ENCODE measurements around the gene C1QL4. TPM values are rescaled to one million over a fixed set of nuclear protein-coding genes. Genes with fewer than 3 reads are reported as not detected.
A peak's percentile ranks its signal among the peaks of the same experiment; 100 is the strongest.

The C1QL4 gene
- polyA plus RNA-seq, 1 donor: not detected

DNA sequence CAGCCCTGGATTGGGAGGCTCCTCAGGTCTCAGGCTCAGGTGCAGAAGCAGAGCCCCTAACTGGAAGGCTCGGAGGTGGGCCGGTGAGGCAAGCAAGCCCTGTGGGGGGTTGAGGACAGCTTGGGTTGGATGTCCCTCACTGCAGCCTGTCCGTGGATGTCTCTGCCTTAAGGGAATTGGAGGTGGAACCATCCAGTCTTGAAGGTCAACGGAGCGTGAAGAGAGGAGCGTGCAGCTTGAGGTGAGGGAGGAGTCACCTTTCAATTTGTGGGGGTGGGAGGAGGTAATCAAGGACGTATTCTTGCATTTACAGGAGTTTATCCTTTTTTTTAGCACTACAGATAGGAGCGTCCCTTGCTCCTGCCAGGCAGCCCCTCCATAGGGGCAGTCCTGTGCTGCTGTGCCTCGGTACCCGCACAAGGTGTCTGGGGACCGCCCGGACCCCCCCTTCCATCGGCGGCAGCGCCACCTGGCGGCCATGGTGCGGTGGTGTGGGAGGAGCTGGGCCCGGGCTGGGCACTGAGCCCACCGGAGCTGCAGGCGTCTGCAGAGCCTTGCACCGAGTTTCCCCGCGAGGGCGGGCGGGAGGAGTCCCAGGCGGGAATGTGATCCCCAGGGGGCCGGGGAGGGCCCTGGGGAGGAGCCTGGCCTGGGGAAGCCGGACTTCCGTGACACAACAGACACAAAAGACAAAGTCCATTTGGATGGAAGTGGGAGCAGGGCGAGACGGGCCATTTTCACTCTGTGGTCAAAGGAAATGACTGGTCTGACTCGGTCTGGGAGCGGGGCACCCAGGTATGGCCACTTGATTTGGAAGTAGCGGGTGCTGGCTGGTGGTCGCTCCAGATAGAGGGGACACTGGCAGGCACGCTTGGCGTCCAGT is 10.6 kb upstream of the C1QL4 start:
- DNase-seq: peak; percentile 67

DNA sequence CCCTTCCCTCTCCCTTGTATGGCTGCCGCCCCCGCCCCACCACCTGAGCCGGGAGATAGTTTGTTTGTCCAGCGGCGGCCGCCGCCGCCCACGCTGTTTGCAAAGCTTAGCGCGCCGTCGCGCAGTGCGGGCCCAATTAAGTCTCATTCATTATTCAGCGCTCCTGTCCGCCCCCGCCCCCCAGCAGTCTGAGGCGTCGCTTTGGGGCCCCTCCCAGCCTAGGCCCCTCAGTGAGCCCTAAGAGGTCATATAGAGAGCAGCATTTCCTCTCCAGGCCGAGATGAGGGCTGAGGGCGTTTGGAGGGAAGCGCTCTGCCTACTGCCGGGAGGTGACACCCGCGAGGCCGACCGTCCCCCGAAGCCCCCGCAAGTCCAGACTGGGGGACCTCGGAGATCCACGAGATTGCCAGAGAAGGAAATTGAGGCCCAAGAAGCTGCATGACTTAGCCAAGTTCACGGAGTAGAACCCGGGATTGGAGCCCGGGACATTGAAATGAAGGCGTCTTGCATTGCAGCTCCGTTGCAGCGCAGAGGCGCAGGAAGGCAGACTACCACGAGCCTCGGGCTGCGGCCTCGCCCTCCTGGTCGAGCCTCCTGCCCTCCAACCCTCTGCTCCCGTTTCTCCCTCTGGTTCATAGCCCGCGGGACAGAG is 9.8 kb upstream of the C1QL4 start, which contains the start of gene DNAJC22:
Gene DNAJC22 (plus strand): TSS at position 230 of the 652 bp plus-strand sequence. CDS start 1,985 bp downstream, outside the sequence.
- DNase-seq: no peak

DNA sequence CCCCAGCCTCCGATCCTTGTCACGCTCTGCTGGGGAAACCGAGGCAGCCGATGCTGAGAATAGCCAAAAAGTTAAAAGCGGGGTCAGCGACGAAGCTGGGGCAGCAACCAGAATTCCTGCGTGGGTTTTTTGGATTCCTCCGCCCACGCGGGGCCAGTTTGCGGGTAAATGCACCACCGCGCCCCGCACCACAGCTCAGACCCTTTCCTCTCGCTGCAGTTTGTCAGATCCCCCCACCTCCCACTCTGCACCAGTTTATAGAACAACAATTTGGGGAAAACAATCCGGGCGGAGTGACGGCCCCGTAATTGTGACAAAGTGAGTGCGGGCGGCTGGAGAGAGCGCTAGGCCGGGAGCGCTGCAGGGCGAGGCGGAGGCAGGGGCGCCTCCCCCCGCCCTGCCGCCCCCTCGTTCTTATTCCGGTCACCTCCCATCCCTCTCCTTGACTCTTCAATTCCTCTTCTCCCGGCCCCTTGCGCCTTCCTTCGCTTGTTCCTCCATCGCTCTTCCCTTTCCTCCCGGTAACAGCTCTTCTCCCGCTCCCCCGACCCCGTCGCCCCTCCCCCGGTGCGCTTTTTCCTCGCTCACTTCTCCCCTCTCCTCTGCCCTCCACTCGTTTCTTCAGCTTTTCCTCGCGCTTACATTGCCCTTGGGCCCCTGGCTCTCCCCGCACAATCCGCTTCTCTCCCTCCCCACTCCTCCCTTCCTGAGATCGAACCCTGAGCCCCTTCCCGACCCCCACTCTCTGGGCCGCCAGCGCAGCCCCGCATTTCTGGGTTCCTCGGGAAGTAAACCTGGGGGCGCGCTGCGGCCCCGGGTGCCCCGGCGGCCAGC is 9.1 kb upstream of the C1QL4 start:
- DNase-seq: no peak

DNA sequence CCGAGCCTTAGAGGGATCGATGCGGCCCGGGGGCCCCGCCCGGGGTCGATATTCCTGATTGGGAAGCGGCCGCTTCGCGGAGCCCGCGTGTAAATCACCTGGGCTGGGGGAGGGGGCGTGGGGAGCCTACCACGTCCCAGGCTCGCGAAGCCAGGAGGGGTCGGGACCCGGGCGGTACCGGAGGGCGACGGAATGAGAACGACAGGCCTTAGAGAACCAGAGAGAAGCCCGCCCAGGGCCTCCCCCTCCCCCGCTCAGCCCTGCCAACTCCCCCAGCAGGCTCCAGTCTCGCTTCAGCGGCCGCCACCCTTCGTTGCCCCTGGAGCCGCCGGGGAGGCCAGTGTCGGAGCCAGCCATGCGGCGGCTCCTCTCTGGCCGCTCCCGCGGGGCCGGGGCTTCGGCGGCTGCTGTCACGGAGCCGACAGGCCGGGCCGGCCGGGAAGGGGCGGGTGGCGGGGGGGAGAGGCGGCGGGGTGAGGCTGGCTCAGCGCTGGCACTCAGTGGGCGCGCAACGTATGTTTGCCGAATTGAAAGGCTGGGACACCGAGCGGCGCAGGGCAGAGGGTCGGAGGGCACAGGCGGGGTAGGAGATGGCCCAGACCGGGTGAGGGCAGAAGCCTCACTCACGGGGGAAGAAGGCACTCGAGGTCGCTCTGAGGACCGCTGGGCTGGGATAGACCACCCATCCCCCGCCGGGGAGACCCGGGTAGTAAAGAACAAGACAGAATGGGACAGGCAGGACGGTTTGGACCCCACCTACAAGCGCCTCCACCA is 8.2 kb upstream of the C1QL4 start:
- DNase-seq: no peak

DNA sequence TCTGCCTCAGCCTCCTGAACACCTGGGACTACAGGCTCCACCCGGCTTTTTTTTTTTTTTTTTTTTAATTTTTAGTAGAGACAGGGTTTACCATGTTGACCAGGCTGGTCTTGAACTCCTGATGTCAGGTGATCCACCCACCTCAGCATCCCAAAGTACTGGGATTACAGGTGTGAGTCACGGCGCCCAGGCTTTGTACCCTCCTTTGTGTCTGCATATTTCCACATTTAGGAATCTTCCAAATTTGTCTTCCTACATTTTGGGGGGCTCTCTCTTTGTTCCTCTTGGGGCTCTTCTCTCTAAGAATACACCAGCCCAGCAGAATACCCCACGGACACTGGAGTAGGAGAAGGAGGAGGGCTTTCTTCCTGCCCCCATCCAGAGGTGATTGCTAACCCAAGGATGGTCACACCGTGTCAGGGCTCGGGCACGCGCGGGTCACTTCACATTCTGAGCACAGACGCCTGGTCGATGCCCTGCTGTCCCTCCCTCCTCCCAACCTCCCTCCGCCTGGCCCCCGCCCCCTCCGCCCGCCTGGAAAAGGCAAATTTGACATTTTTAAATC is 7.6 kb upstream of the C1QL4 start:
- no peak for DNase-seq

DNA sequence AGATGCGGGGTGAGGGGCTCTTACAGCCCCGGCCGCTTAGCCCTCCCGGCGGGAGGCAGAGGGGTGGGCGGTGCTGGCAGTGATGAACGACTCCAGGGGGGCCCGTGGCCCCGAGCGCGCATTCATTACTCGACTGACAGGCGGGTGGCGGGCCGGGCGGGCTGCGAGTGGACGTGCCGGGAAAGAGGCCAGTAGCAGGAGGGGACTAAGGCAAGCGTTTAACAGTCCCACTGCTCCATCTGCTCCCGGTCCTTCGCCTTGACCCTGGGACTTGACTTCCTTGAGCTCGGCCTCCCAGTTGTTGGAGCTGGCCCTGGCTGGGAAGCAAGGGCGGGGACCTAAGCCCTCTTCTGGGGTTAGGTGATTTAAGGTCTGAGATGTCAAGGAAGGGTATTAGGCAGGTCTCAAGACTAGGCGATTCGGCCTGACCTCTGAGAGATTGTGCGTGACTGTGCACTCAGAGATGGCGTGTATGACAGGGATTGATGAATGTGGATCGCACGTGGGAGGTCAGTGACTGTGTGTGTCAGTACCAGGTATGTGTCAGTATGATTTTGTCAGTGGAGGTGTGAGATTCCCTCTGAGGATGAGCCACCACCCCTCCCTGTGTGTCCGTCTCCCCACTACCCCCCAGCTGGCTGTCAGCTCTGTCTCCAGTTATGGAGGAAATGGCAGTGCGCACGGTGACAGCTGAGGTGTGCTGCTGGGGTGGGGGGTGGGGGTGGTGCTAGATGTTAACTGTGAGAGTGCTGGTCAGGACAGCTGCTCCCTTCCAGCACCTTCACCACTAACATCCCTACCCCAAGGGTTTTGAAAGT is 6.1 kb upstream of the C1QL4 start:
- DNase-seq: no peak

DNA sequence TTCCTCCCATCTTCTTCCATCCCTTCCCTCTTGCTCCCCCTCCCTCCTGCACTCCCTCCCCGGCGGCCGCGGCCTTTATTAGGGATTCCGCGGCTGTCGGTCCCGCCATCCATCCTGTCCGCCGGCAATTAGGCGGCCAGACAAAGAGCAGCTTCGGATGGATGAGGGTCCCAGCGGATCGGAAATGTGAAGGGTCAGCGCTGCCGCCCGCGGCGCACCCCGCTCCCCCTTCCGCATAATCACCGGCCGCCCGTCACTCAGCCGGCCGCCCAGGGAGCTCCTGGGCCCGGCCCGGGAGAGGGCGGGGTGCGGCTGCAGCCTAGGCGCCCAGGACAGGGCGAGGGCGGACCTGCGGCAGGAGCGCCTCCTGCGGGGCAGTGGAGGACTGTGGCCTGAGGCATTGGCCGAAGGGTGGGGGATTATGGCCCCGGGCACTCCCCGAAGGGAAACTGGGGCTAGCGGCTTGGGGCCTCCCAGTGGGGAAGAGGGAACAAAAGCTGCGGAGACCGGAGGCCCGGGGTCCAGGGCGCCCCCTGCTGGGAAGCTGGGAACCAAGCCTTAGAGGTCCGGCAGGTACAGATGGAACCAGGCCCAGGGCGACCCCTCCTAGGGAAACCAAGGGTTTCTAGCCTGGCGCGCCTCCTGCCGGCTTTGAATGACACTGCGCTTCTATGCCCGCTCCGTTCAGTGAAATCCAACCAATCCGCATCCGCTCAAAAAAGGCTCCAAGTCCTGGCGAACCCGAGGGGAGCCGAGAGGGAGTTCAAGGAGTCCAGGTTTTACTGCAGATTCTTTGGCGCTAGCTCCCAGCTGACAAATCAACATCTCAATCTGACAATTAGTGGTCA is 5.3 kb upstream of the C1QL4 start:
- peak; percentile 62 for DNase-seq

GRCh38 chr12:49341777-49342065 is 4.7 kb upstream of the C1QL4 start:
- DNase-seq: no peak

DNA sequence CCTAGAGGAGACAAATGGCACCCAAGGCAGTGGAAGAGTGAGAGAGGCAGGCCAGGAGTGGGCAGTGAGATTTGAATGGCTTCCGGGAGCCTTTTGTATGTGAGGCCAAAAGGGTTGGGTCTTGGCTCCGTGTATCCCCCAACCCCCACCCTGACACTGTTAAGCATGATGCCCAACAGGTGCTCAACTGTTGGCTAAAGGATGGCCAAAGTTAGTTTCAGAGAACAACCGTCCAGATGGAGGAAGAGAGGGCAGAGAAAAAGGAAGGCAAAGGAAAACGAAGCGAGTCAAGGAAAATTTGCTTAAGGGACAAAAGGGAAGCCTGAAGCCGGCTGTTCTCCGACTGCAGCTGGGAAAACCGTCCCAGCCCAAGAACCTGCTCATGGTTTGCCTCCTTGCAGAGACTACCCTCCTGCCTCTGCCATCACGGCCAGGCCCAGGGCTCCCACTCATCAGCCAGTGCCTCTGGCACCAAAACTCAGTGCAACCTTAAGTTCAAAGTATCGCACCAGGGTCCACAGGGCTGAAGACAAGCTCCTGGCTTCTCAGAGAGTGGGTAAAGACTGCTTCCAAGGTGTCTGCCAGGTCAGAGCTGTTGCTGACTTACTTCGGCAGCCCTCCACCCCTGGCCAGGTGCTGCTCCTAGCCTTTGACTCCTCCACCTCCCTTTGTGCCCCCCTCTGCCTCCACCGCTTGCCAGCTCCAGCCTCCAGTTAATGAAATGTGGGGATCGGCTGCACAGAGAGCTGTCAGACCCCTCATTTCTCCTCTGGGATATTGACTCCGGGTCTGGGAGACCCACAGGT is 4.2 kb upstream of the C1QL4 start:
- no peak for DNase-seq

DNA sequence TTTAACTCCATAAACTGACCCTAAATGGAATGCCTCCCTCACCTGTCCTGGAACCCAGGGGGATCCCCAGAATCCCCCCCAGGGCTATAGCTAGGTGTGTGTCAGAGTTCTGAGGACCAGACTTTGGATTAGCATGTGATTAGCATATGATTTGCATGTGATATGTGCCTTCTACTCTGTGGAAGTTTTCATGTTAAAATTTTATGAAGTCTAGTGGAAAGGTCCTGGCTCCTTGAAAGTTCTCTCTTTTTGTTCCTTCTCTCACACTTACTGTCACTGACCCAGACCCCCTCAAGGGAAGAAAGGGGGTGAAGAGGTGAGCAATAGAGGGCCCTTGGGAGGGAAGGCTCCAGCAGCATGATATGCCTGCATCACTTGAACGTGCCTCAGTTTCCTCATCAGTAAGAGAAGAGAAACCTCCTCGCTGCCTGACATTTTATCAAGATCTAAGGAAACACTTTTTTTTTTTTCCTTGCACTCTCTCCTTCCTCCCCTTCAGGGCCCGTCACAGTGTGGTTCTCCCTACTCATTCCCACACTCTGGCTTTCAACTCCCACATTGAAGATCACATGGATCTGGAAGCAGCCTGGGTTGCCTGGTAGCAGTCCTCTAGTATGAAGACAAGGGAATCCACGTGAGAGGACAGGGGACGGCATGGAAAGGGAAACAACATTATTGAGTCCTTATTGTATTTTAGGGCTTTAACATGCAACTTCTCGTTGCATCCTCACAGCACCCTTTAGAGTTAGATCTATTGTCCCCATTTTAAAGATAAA is 3.3 kb upstream of the C1QL4 start:
- DNase-seq: no peak

GRCh38 chr12:49339464-49339861 is 2.5 kb upstream of the C1QL4 start:
- no peak for DNase-seq

- DNase-seq: no peak
These were observed 2.0 kb upstream of the C1QL4 start for GRCh38 chr12:49338830-49339463.

DNA sequence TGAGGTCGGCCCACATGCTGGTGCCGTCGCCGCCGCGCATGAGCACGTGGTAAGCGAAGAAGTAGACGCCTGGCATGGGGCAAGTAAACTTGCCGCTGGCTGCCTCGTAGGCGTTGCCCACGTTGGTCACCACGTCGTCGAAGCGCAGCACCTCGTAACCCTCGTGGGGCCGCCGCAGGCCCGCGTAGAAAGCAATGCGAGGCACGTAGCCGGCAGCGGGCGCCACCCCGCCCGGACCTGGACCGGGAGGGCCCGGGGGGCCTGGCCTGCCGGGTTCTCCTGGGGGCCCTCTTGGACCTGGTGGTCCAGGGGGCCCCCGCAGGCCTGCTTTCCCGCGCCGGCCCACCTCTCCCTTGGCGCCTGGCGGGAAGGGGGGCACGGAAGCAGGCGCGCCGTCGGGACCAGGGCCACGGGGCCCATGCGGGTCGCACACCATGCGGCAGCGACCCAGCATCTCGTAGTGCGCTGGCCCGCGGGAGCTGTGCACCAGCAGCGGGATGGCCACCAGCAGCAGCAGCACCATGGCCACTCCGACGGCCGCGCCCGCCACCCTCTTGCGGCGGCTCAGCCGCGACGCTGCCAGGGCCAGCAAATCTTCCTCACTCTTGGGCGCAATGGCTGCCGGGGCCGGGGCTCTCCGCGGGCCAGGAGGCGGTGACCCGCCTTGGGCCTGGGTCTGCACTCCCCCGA is 888 bp downstream of the C1QL4 start:
- no peak for DNase-seq

DNA sequence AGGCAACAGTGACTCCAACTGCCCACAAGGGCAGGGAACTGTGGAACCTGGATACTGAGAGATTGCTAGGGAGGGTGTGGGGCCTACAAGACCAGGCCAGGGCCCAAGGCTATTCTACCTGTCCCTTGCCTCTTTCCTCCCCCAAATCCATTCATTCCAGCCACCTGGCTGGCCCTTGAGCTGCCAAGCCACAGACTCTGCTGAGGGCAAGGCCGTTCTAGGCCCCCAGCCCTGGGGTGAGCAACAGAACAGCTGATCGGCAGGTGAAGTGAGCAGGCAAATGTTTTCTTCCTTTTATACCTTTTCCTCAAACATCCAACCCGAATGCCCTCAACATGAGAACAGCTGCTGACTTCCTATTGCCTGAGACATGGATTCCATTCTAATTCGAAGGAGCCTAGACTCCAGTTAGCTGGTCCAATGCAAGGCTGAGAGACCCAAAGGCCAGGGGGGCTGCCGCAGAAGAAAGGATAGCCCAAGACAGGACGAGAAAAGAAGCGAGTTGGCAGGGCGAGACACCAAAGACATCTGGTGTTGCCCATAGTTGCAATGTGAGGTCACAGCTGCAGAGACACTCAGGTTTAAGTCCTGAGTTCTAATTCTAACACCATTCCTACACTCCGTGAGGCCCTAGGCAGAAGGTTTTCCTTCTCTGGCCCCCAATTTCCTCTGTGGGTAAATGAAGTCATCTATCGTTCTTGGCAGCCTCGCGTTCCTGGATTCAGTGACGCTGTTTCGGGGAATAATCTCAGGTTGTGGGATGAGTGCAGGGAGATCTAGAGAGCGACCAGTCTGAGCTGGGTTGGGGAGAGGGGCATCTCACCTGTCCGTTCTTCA is 1.7 kb downstream of the C1QL4 start:
- no peak for DNase-seq

DNA sequence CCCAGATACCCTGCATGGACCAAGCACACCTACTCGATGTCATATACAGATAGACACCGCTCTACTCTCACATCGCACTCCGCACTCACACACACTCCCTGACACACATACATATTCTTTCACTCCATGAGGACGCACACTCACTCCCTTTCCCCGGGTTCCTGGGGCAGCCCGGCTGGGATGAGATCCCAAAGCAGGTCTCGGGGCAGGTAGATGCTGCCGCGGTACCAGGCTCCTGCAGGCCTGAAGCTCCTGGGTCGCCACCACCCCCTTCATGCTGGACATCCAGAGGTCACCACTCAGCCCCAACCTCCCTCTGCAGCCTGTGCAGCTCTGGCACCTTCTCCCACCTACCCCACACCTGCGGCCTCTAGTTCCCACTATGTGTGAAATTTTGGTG is 2.3 kb downstream of the C1QL4 start:
- no peak for DNase-seq

DNA sequence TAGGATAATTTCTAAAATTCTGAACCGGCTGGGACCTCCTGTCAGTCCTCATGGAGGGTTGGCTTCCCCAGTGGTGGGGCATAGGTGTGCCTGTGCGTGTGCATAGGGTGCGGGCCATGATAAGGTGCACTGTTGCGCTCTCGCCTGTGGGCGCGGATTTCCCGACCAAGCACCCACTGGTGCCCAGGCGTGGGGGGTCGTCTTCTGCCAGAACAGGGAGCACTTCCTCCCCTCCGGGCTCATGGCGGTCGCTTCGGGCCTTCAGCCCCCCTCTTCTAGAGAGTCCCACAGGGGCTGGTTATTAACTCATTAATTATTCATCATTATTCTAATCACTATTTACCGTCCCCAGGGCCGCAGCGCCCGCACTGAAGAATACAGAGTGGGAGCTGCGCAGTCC is 2.8 kb downstream of the C1QL4 start:
- no peak for DNase-seq

Data from hindlimb muscle (tissue), 1 donor.